Panc1 (cell line): ENCODE data around the gene NCOA4.
"Not testable (repeated sequence)": the region's sequence is repeated elsewhere in the genome, so short reads cannot be mapped to it uniquely, and the experiment has no call there.

ENCODE experiments used
- CTCF ChIP-seq: fragments of 450-650 bp; IDR thresholded peaks from 2 replicates; pipeline ENCODE4 v1.5.1; 2017; ENCODE audit warnings: mild to moderate bottlenecking
- POLR2AphosphoS5 ChIP-seq: IDR thresholded peaks from 2 replicates; pipeline ENCODE4 v1.6.1; 2012; ENCODE audit warnings: mild to moderate bottlenecking, low read depth, low read length, moderate library complexity
- SIN3A ChIP-seq: IDR thresholded peaks from 2 replicates; pipeline ENCODE4 v1.6.1; 2012; ENCODE audit warnings: low read depth, mild to moderate bottlenecking, low read length, moderate library complexity, borderline replicate concordance; ENCODE audit not compliant: insufficient read depth
- TCF7L2 ChIP-seq: IDR thresholded peaks from 2 replicates; pipeline ENCODE4 v1.6.1; 2011; ENCODE audit warnings: mild to moderate bottlenecking, low read depth, low read length, inconsistent platforms

- TF ChIP-seq CTCF, TCF7L2, POLR2AphosphoS5, SIN3A: not testable (repeated sequence)
Measured at GRCh38 chr10:46057927-46058326, 27.5 kb upstream of the NCOA4 start.
